Prostate gland (tissue), 2 donors: ENCODE results near the gene TMEM141.

ENCODE experiments used
- CTCF ChIP-seq, 4 experiments: fragments of 200-600 bp in 2 of 4; fragments of 450-650 bp in 2 of 4; sonication (generic) in 2 of 4; IDR thresholded peaks; 1 replicate in 3 of 4; 2 replicates in 1 of 4; pipeline ENCODE4 v1.5.1; 2016 to 2019; ENCODE audit warnings: antibody characterized with exemption in 4 of 4, mild to moderate bottlenecking in 2 of 4, moderate library complexity in 2 of 4
- POLR2AphosphoS5 ChIP-seq: sonication (generic); formaldehyde crosslinking; IDR thresholded peaks from one replicate; pipeline ENCODE4 v1.6.1; 2017; ENCODE audit warnings: antibody characterized with exemption

- TF ChIP-seq POLR2AphosphoS5 (no peak), CTCF (IDR thresholded peaks at IDR 0.05) (peak; percentile 93 to 98 (median 98))
Observed at GRCh38 chr9:136791516-136792276, 552 bp downstream of the TMEM141 start.
